HL-60/S4 treated with phorbol 12-myristate 13-acetate at 8.2 ng/mL for 4 days and 3 days (cell line): ENCODE measurements around the gene RD3L.

Source experiments
- in situ Hi-C: fragments of 300-500 bp; cut with MboI; formaldehyde crosslinking; loops from 2 replicates; pipeline ENCODE4 v1.15.0; 2022; ENCODE audit warnings: low sequenced_read_pairs

The RD3L gene

GRCh38 chr14:103941973-103942736 is at the start of gene RD3L:
Gene RD3L, minus strand, starts transcription at chr14:103942529. Its CDS starts 834 bp downstream, at chr14:103941695.
- in situ Hi-C loops = no loop called here

DNA sequence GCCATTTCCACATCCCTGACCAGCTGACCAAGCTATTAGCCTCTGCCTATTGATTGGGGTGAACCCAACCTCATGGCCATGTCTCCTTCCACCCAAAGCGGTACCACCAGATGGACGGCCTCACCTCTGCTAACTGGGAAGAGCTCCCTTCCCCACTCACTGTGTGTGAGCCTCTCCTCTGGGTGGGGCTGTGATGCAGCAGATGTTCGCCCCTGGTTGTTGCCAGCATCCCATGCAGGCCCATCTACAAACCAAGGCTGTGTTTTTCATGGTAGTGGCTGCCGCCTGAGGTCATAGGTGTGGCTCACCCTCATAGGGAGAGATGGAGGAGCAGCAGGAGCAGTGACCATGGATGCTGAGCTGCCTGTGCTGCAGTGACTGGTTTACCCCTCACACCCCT is 47.6 kb upstream of the RD3L start:
- in situ Hi-C loops = loop anchor here (25.0 kb wide), 1 partner anchor 178 kb away; no protein-coding TSS in a partner anchor

DNA sequence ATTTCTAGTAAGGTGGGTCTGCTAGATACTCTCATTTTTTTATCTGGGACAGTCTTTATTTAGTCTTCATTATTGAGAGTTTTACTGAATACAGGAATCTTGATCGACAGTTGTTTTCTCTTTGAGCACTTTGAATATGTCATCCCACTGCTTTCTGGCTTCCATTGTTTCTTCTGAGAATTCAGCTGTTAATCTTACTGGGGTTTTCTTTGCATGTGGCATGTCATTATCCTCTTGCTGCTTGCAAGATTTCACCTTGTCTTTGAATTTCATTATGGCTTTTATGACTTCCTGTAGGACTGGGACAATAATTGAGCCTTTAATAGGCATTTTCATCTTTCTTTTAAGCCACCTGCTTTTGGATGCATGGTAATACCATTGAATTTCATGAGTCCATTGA is 46.7 kb upstream of the RD3L start:
- in situ Hi-C loops = loop anchor here (25.0 kb wide), 1 partner anchor 177 kb away; no protein-coding TSS in a partner anchor

- in situ Hi-C loops = loop anchor here (25.0 kb wide), 1 partner anchor 172 kb away; no protein-coding TSS in a partner anchor
Observed at GRCh38 chr14:103984196-103984595, 41.9 kb upstream of the RD3L start.

GRCh38 chr14:103980623-103981238 is 38.4 kb upstream of the RD3L start:
- in situ Hi-C loops = loop anchor here (25.0 kb wide), 1 partner anchor 168 kb away; no protein-coding TSS in a partner anchor

GRCh38 chr14:103974575-103974974 is 32.2 kb upstream of the RD3L start:
- in situ Hi-C loops = no loop called here

DNA sequence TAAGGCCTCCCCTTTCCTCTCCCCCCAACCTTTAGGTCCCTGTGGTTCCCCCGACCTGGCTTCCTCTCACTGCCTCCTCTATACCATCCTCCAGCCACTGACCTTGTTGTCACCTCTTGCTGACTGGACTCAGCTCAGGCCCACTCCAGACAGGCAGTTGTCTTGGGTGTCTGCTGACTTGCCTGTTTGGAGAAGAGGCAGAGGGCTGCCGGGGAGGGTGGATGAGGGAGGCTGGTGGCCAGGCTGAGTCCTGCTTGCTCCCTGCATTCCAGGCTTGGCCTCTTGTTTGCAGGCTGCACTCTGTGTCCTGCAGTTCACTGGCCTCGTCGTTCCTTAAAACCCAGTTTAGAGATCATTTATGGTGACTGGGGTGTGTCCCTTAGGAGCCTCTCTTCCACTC is 31.0 kb upstream of the RD3L start:
- in situ Hi-C loops = no loop called here

DNA sequence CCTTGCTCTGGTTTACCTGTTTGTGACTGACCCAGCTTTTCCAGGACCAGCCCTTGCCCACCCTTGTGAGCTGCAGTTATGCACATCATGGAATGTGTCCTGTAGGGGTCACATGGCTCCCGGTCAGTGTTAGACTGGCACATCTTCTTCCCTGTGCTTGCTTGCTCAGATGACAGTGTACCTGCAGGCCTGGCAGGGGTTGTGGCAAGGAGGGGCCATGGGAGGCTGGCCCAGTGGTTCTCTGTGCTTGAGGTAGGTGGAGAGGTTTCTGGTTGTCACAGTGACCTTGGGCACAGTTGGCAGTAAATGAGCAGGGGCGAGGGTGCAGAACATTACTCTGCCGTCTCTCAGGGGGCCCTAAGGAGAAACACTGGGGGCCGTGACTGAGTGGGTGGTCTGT is 27.6 kb upstream of the RD3L start:
- in situ Hi-C loops = no loop called here

GRCh38 chr14:103966631-103967030 is 24.3 kb upstream of the RD3L start:
- in situ Hi-C loops = no loop called here

DNA sequence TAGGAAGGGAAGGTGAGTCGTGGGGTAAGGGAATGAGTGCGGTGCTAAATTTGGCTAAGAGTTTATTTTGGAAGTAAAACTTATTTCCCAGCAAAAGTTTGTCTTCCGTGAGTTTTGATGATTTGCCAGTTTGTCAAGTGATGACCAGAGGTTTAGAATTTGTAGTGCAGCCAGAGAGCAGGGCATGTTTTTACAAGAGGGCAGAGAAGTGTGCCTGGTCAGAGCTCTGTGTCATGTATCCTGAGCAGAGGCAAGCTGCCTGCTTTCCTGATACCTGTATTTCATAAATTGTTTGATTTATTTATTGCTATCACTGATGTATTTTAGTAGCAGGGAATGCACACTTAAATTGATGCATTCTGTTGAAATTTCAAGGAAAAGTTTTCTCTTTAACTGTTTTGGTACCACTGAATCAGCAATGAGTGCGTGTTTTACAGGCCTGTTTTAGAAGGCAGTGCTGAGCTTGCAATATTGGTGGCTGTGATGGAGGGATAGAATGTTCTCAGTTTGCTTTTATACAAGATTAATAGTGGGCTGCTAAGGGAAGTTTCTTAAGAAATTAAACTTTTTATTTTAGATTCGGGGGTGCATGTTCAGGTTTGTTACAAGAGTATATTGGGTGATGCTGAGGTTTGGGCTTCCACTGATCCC is 19.7 kb upstream of the RD3L start:
- in situ Hi-C loops = no loop called here

DNA sequence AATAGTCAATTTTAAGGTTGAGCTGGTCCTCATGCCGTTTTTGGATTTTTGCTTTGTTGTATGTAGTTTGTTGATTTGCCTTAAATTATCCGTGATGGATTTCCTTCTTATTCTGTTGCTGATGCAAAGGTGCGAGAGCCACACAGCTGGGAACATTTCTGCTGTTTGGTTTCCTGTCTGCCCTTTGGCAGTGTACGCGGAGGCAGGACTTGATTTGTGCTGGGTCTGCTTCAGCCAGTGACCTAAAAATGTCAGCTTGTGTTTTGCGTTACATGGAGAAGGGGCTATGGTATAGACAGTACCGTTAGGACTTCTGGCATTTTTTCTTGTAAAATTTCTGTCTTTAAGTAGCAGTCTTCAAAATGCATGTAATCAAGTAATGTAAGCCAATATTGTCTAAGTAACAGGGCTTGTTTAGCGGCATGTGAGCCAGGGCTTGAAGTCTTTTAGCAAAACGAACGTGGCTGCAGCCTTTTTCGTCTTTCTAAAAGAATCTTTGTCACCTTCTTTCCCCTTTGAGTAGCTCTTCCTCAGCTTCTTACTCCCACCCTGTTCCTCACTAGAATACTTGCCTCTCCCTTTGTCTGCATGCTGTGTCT is 18.2 kb upstream of the RD3L start:
- in situ Hi-C loops = no loop called here

- in situ Hi-C loops = no loop called here
Observed at GRCh38 chr14:103949131-103949790, 6.9 kb upstream of the RD3L start.

DNA sequence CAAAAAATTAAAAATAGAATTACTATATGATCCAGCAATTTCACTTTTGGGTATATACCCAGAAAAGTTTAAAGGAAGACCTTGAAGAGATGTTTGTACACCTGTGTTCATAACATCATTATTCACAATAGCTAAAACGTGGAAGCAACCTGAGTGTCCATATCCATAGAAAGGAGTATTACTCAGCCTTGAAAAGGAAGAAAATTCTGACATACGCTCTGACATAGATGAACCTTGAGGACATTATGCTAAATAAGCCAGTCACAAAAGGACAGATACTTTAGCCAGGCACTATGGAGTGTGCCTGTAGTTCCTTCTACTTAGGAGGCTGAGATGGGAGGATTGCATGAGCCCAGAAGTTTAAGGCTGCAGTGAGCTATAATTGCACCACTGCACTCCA is 6.1 kb upstream of the RD3L start:
- in situ Hi-C loops = no loop called here

- in situ Hi-C loops = no loop called here
Observed at GRCh38 chr14:103946975-103947374, 4.6 kb upstream of the RD3L start.

GRCh38 chr14:103943673-103944072 is 1.3 kb upstream of the RD3L start:
- in situ Hi-C loops = no loop called here

DNA sequence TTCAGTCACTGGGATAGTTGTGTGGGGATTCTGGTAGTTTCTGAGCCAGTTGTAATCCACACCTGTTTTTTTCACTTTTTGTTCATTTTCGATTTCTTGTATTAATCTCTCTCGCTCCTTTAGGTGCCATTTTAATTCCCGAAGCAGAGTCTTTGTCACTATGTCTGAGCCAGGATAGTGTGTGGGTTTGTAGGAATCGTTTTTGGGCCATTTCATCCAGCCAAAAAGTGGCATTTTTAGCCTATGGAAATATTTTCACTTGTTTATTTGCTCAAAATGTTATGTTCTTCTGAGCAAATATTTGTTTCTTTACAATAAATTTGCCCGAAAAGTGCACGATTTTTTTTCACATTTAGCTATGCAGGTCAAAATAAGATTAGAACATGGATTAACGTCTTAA is 867 bp downstream of the RD3L start:
- in situ Hi-C loops = no loop called here

- in situ Hi-C loops = no loop called here
Observed at GRCh38 chr14:103935102-103935501, 7.2 kb downstream of the RD3L start.

GRCh38 chr14:103932791-103933490 is 9.4 kb downstream of the RD3L start:
- in situ Hi-C loops = no loop called here

GRCh38 chr14:103931422-103931821 is 10.9 kb downstream of the RD3L start:
- in situ Hi-C loops = no loop called here

DNA sequence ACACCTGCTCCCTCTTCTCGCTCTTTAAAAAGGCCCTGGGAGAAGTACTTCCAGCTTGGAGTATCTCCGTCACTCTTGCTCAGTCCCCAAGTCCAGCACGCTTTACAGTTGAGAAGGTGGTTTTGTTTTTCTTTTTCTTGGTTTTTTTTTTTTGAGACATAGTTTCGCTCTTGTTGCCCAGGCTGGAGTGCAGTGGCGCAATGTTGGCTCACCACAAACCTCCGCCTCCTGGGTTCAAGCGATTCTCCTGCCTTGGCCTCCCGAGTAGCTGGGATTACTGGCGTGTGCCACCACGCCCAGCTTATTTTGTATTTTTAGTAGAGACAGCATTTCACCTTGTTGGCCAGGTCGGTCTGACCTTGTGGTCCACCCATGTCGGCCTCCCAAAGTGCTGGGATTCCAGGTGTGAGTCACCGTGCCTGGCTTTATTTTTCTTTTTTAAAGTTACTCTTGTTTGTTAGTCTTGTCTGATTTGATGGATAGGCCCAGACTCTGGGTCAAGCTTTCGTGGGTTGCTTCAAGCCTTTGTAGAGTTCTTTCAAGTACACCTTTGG is 12.2 kb downstream of the RD3L start:
- in situ Hi-C loops = no loop called here
